Neural progenitor cell (in vitro differentiated cells): ENCODE results near the gene RHBDL2. TPM values are rescaled to one million over a fixed set of nuclear protein-coding genes. Genes with fewer than 3 reads are reported as not detected.

Source experiments
- DNase-seq: peaks from one replicate; pipeline ENCODE4 v3.0.0-alpha.2; 2016; ENCODE audit warnings: low spot score
- H2AFZ ChIP-seq: fragments of 200-600 bp; sonication (generic); replicated peaks from 2 replicates; pipeline ENCODE4 v1.6.1; 2016; ENCODE audit warnings: antibody characterized with exemption
- H3F3A ChIP-seq: fragments of 200-600 bp; sonication (generic); 2 replicates; pipeline ENCODE4 v1.6.1; 2016; ENCODE audit warnings: antibody characterized with exemption, low read depth
- H3K27ac ChIP-seq: fragments of 200-600 bp; sonication (generic); 2 replicates; pipeline ENCODE4 v1.5.1; 2016; ENCODE audit warnings: mild to moderate bottlenecking
- H3K27me3 ChIP-seq: fragments of 200-600 bp; sonication (generic); 2 replicates; pipeline ENCODE4 v1.6.1; 2016; ENCODE audit warnings: mild to moderate bottlenecking, moderate library complexity
- H3K36me3 ChIP-seq: fragments of 200-600 bp; sonication (generic); 2 replicates; pipeline ENCODE4 v1.5.1; 2016
- H3K4me1 ChIP-seq: fragments of 200-600 bp; sonication (generic); 2 replicates; pipeline ENCODE4 v1.6.1; 2016; ENCODE audit warnings: mixed run types
- H3K4me2 ChIP-seq: fragments of 200-600 bp; sonication (generic); 2 replicates; pipeline ENCODE4 v1.6.1; 2016
- H3K4me3 ChIP-seq: fragments of 200-600 bp; sonication (generic); 2 replicates; pipeline ENCODE4 v1.5.1; 2016
- H3K79me2 ChIP-seq: fragments of 200-600 bp; sonication (generic); 2 replicates; pipeline ENCODE4 v1.6.1; 2016; ENCODE audit warnings: low read depth
- H3K9ac ChIP-seq: fragments of 200-600 bp; sonication (generic); 2 replicates; pipeline ENCODE4 v1.6.1; 2016
- H3K9me3 ChIP-seq: fragments of 200-600 bp; sonication (generic); 2 replicates; pipeline ENCODE4 v1.5.1; 2016; ENCODE audit warnings: low read depth
- H4K20me1 ChIP-seq: fragments of 200-600 bp; sonication (generic); 2 replicates; pipeline ENCODE4 v1.6.1; 2016; ENCODE audit warnings: low read depth
- H3K27ac Mint-ChIP-seq: 3 replicates; pipeline ENCODE4 v1.8.0; 2021; ENCODE audit warnings: mixed read lengths
- H3K27me3 Mint-ChIP-seq: 2 replicates; pipeline ENCODE4 v1.8.0; 2022; ENCODE audit warnings: low read depth, mild to moderate bottlenecking, inconsistent platforms, moderate library complexity, mixed read lengths; ENCODE audit not compliant: insufficient read depth
- H3K36me3 Mint-ChIP-seq: 3 replicates; pipeline ENCODE4 v1.8.0; 2021; ENCODE audit warnings: mixed read lengths
- H3K4me1 Mint-ChIP-seq: 3 replicates; pipeline ENCODE4 v1.8.0; 2021; ENCODE audit warnings: mixed read lengths
- H3K4me3 Mint-ChIP-seq: 3 replicates; pipeline ENCODE4 v1.8.0; 2021; ENCODE audit warnings: mild to moderate bottlenecking, moderate library complexity, mixed read lengths
- H3K9me3 Mint-ChIP-seq: 3 replicates; pipeline ENCODE4 v1.8.0; 2020; ENCODE audit warnings: mixed read lengths
- EZH2 ChIP-seq: fragments of 200-600 bp; sonication (generic); IDR thresholded peaks from 2 replicates; pipeline ENCODE4 v1.6.1; 2017; ENCODE audit warnings: antibody characterized with exemption, mild to moderate bottlenecking, moderate library complexity
- EZH2phosphoT487 ChIP-seq: fragments of 200-600 bp; sonication (generic); IDR thresholded peaks from 2 replicates; pipeline ENCODE4 v1.6.1; 2017; ENCODE audit warnings: antibody characterized with exemption
- total RNA-seq: library from RNA; depleted of rRNA; stranded (reverse); fragments of >200 nt; gene quantifications from 2 replicates; pipeline ENCODE4 v1.2.3, GENCODE V29; 2015; ENCODE audit warnings: low replicate concordance
- TF ChIP-seq, protein P1 (sequence below): fragments of 200-600 bp; sonication (generic); IDR thresholded peaks from 2 replicates; pipeline ENCODE4 v1.5.1; 2017; ENCODE audit warnings: antibody characterized with exemption, mild to moderate bottlenecking

Gene RHBDL2
- total RNA-seq, 1 donor from 2014 or later = not detected

GRCh38 chr1:38873027-38873969 is 68.3 kb downstream of the RHBDL2 start, which contains the start of gene MYCBP:
TSS of gene MYCBP (minus strand) at chr1:38873348. CDS start at chr1:38873305, 43 bp downstream.
- H3K36me3 Mint-ChIP-seq = peaks cover 4% of the 10 kb centered on the region

GRCh38 chr1:38872401-38873026 is 69.1 kb downstream of the RHBDL2 start:
- Mint-ChIP-seq H3K27me3 (no peaks in the 10 kb centered on the region), H3K4me3 (peak overlapping the region; percentile 96), H3K27ac (no peak overlapping the region), H3K9me3 (no peaks in the 10 kb centered on the region), H3K36me3 (peaks cover 4% of the 10 kb centered on the region), H3K4me1 (peaks cover 18% of the 10 kb centered on the region)
- Histone ChIP-seq H2AFZ (peak overlapping the region; percentile 74), H3K79me2 (peaks cover 39% of the 10 kb centered on the region), H3K4me3 (peak overlapping the region; percentile 71), H4K20me1 (peaks cover 12% of the 10 kb centered on the region), H3K9ac (peak overlapping the region; percentile 18), H3K4me2 (peak overlapping the region; percentile 99), H3K4me1 (peaks cover 9% of the 10 kb centered on the region), H3F3A (peaks cover 13% of the 10 kb centered on the region), H3K36me3 (no peaks in the 10 kb centered on the region), H3K9me3 (no peaks in the 10 kb centered on the region), H3K27ac (no peak overlapping the region), H3K27me3 (no peaks in the 10 kb centered on the region)
- TF ChIP-seq EZH2phosphoT487 (no peak), EZH2 (no peak)
- TF ChIP-seq, protein P1, sequence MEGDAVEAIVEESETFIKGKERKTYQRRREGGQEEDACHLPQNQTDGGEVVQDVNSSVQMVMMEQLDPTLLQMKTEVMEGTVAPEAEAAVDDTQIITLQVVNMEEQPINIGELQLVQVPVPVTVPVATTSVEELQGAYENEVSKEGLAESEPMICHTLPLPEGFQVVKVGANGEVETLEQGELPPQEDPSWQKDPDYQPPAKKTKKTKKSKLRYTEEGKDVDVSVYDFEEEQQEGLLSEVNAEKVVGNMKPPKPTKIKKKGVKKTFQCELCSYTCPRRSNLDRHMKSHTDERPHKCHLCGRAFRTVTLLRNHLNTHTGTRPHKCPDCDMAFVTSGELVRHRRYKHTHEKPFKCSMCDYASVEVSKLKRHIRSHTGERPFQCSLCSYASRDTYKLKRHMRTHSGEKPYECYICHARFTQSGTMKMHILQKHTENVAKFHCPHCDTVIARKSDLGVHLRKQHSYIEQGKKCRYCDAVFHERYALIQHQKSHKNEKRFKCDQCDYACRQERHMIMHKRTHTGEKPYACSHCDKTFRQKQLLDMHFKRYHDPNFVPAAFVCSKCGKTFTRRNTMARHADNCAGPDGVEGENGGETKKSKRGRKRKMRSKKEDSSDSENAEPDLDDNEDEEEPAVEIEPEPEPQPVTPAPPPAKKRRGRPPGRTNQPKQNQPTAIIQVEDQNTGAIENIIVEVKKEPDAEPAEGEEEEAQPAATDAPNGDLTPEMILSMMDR = no peak
- DNase-seq = peak; percentile 38

More at GRCh38 chr1:38873027-38873969, 68.3 kb downstream of the RHBDL2 start, which contains the start of gene MYCBP:
- peak within 1 kb of the TSS; percentile 96 for H3K4me3 Mint-ChIP-seq
- Histone ChIP-seq H3K4me2 (peak within 1 kb of the TSS; percentile 99), H3F3A (peaks cover 13% of the 10 kb centered on the region), H3K4me3 (peak within 1 kb of the TSS; percentile 71), H3K9ac (peak within 1 kb of the TSS; percentile 25), H3K9me3 (no peaks in the 10 kb centered on the region), H4K20me1 (peaks cover 12% of the 10 kb centered on the region), H3K79me2 (peaks cover 34% of the 10 kb centered on the region), H3K27me3 (no peaks in the 10 kb centered on the region), H3K27ac (no peak within 1 kb of the TSS), H3K36me3 (no peaks in the 10 kb centered on the region), H3K4me1 (peaks cover 9% of the 10 kb centered on the region), H2AFZ (peak within 1 kb of the TSS; percentile 84)
- no peaks in the 10 kb centered on the region for H3K9me3 Mint-ChIP-seq
- DNase-seq = peak; percentile 98
- peak within 1 kb of the TSS; percentile 74 for H3K27ac Mint-ChIP-seq
- TF ChIP-seq, protein P1 = no peak
- TF ChIP-seq EZH2phosphoT487 = no peak
- no peak for TF ChIP-seq EZH2
- H3K4me1 Mint-ChIP-seq = peaks cover 18% of the 10 kb centered on the region
- no peaks in the 10 kb centered on the region for H3K27me3 Mint-ChIP-seq

DNA sequence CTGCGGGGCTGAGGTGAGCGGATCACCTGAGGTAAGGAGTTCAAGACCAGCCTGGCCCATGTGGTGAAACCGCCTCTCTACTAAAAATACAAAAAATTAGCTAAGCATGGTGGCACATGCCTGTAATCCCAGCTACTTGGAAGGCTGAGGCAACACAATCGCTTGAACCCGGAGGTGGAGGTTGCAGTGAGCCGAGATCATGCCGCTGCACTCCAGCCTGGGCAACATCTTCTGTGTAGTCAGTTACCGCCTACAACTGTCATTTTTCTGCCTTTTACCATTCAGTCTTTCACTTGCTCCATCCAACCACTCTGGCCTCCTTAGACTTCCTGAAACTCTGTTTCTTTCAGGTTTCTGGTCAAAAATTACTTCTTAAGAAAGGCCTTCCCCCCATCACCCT is 70.6 kb downstream of the RHBDL2 start:
- Histone ChIP-seq H3K36me3 (no peaks in the 10 kb centered on the region), H3K27ac (no peak overlapping the region), H3K27me3 (no peaks in the 10 kb centered on the region), H3K4me1 (peaks cover 9% of the 10 kb centered on the region), H3K4me2 (no peak overlapping the region), H3K9ac (no peak overlapping the region), H3K9me3 (no peaks in the 10 kb centered on the region), H3K79me2 (peaks cover 40% of the 10 kb centered on the region), H2AFZ (no peak overlapping the region), H3K4me3 (no peak overlapping the region), H4K20me1 (peaks cover 16% of the 10 kb centered on the region), H3F3A (peaks cover 13% of the 10 kb centered on the region)
- Mint-ChIP-seq H3K4me3 (no peak overlapping the region), H3K27ac (no peak overlapping the region), H3K27me3 (no peaks in the 10 kb centered on the region), H3K9me3 (no peaks in the 10 kb centered on the region), H3K4me1 (peaks cover 18% of the 10 kb centered on the region), H3K36me3 (peaks cover 4% of the 10 kb centered on the region)
- TF ChIP-seq, protein P1 = no peak
- TF ChIP-seq EZH2phosphoT487 = no peak
- TF ChIP-seq EZH2 = no peak
- no peak for DNase-seq
